Progenitor cell of endocrine pancreas (in vitro differentiated cells): Measurements from ENCODE around the gene HOXD12. TPM values are rescaled to one million over a fixed set of nuclear protein-coding genes. Genes with fewer than 3 reads are reported as not detected.

Source experiments
- DNase-seq: peaks from one replicate; pipeline ENCODE4 v3.0.0; 2021; ENCODE audit warnings: low spot score; ENCODE audit not compliant: unreplicated experiment
- H3K27ac Mint-ChIP-seq: 2 replicates; pipeline ENCODE4 v1.8.0; 2021; ENCODE audit warnings: mild to moderate bottlenecking, moderate library complexity, mixed read lengths
- H3K27me3 Mint-ChIP-seq: 2 replicates; pipeline ENCODE4 v1.8.0; 2021; ENCODE audit warnings: mixed read lengths
- H3K36me3 Mint-ChIP-seq: 2 replicates; pipeline ENCODE4 v1.8.0; 2022; ENCODE audit warnings: mixed read lengths; ENCODE audit not compliant: insufficient read depth
- H3K4me1 Mint-ChIP-seq: 2 replicates; pipeline ENCODE4 v1.8.0; 2021; ENCODE audit warnings: low read depth, mixed read lengths
- H3K4me3 Mint-ChIP-seq: 2 replicates; pipeline ENCODE4 v1.8.0; 2021; ENCODE audit warnings: low read depth, mild to moderate bottlenecking, moderate library complexity, mixed read lengths
- H3K9me3 Mint-ChIP-seq: 2 replicates; pipeline ENCODE4 v1.8.0; 2021; ENCODE audit warnings: low read depth, mixed read lengths
- total RNA-seq: library from RNA; stranded (reverse); gene quantifications from 2 replicates; pipeline ENCODE4 v1.2.1, GENCODE V29; 2021
- TF ChIP-seq, protein P1 (sequence below): fragments of 200-600 bp; sonication (generic); IDR thresholded peaks from one replicate; pipeline ENCODE4 v1.5.0; 2021; ENCODE audit warnings: antibody characterized with exemption, mild to moderate bottlenecking; ENCODE audit not compliant: unreplicated experiment

HOXD12 gene
- total RNA-seq, 1 donor from 2014 or later = not detected

DNA sequence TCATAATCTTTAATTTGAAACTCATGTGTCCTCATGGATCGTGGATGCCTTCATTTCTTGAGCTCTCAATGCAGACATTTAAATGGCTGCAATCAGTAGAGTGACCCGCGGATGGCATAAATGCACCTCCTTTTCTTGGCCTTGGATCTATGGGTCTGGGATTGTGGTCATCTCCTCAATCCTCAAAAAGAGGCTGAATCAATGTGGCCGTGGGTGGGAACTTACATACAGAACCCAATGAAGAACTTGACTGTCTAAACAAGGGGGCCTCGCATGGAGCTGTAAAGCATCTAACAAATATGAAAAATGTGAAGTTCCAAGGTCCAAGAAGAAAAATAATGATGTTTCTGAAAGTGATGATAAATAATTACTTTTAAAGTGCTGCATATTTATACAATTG is 4.2 kb upstream of the HOXD12 start:
- no peaks in the 10 kb centered on the region for H3K36me3 Mint-ChIP-seq
- peaks cover 89% of the 10 kb centered on the region for H3K27me3 Mint-ChIP-seq
- peaks cover 6% of the 10 kb centered on the region for H3K4me1 Mint-ChIP-seq
- H3K9me3 Mint-ChIP-seq = no peaks in the 10 kb centered on the region
- no peak for DNase-seq
- no peak overlapping the region for H3K27ac Mint-ChIP-seq
- TF ChIP-seq, protein P1, sequence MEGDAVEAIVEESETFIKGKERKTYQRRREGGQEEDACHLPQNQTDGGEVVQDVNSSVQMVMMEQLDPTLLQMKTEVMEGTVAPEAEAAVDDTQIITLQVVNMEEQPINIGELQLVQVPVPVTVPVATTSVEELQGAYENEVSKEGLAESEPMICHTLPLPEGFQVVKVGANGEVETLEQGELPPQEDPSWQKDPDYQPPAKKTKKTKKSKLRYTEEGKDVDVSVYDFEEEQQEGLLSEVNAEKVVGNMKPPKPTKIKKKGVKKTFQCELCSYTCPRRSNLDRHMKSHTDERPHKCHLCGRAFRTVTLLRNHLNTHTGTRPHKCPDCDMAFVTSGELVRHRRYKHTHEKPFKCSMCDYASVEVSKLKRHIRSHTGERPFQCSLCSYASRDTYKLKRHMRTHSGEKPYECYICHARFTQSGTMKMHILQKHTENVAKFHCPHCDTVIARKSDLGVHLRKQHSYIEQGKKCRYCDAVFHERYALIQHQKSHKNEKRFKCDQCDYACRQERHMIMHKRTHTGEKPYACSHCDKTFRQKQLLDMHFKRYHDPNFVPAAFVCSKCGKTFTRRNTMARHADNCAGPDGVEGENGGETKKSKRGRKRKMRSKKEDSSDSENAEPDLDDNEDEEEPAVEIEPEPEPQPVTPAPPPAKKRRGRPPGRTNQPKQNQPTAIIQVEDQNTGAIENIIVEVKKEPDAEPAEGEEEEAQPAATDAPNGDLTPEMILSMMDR = no peak
- H3K4me3 Mint-ChIP-seq = no peak overlapping the region

DNA sequence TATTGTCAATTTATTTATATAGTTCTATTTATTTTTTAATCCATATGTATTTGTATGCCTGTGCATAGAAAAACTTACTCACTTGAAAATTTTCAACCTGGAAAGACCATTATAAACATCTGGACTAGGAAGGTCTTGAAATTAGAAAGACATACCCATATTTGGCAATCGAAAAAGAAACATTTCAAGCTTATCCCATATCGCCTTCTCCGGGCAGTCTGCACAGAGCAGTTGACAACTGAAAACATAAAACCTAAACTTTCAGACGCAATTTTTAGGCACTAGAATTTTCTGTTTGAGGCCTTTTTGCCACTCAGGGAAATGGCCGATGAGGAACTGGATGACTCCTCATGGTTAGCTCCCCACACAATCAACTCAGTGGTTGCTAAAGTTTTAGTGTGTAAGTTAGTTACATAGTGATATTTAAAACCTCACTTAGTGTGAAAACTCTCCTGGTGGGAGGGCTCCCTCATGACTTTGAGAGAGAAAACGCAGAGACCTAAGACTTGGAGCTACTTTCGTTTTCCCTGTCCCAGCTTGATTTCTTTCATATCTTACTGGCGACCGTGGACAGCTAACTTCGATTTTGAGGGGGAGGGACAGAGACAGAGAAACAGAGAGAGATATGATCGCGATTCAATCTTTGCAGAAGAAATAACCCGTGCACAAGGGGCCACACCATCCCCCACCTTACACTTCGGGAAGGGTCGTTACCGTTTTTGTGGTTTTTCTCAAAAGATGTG is 3.2 kb upstream of the HOXD12 start:
- Mint-ChIP-seq H3K27ac (no peak overlapping the region), H3K27me3 (peaks cover 89% of the 10 kb centered on the region), H3K4me1 (peaks cover 6% of the 10 kb centered on the region), H3K4me3 (no peak overlapping the region), H3K9me3 (no peaks in the 10 kb centered on the region), H3K36me3 (no peaks in the 10 kb centered on the region)
- DNase-seq = no peak
- TF ChIP-seq, protein P1 = no peak

DNA sequence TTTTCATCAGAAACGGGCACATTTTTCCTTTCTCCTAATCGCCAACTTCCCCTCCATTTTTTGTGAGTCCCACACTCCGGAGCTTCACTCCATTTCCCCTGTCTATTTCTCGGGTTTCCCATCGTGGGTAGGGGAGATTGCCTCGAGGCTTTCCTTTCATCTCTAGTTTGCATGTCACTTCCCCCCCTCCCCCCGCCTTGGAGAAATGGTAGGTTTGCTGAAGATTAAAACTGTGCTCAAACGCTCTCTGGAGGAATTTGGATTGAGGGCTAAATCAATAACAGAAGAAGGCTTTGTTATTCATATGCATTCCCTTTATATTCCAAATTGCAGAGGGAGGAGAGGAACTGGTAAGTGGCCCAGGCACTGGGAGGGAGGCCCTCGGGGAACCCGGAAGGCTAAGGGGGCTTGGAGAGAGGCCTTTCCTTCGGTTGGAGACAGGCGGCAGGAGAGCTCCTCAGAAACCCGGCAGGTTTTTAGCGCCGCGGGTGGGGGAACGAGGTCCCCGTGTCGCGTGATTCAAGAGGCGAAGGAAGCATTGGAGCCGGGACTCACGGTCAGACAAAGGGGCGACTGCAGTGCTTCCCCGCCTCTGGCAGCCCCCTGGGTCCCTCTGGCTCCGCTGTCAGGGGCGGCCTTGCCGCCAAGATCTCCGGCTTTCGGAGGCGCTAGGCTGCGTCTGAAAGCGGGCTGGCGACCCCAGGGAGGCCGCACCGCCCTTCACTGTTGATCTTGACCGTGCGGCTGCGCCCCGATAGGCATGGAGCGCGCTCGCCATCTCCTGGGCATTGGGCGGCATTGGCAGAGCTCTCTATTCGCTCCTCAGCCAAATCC is 2.4 kb upstream of the HOXD12 start:
- DNase-seq = peak; percentile 77
- Mint-ChIP-seq H3K4me1 (peaks cover 4% of the 10 kb centered on the region), H3K9me3 (no peaks in the 10 kb centered on the region), H3K36me3 (no peaks in the 10 kb centered on the region), H3K27ac (peak overlapping the region; percentile 67), H3K4me3 (no peak overlapping the region), H3K27me3 (peaks cover 89% of the 10 kb centered on the region)
- TF ChIP-seq, protein P1 = peak; percentile 91

DNA sequence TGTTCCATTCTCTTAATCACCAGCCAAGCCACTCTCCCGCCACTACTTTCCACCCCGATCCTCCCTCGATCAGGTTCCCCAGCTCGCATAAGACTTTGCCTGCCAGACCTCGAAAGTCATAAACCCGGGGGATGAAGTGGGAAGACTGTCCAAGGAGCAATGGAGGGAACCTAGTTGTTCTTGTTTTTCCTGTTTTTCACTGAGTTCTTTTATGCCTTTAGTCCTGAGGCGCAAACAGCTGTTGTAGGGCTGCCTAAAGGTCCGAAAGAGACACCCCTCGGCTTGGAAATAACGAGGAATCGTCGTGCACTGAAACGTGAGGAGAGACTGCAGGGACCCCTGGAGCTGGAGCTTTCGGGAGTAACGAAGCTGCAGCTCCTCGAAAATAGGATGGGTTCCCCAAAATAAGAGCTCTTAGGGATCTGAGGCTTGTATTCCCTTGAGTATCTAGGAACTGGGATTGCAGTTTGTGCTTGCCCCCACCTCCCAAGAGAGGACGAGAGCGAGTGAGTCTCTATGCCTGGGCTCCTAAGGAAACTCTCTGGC is 1.7 kb upstream of the HOXD12 start:
- Mint-ChIP-seq H3K27me3 (peaks cover 95% of the 10 kb centered on the region), H3K4me3 (no peak overlapping the region), H3K4me1 (peaks cover 4% of the 10 kb centered on the region), H3K36me3 (no peaks in the 10 kb centered on the region), H3K9me3 (no peaks in the 10 kb centered on the region), H3K27ac (peak overlapping the region; percentile 67)
- DNase-seq = no peak
- TF ChIP-seq, protein P1 = no peak
